ENCODE measurements around the gene KLHL2. TPM values are rescaled to one million over a fixed set of nuclear protein-coding genes. Genes with fewer than 3 reads are reported as not detected.
"Not testable (repeated sequence)": the region's sequence is repeated elsewhere in the genome, so short reads cannot be mapped to it uniquely, and the experiment has no call there.

Gene KLHL2
- total RNA-seq (2022) (37.1 and 40.0 TPM in 2 replicates), Bru-seq, nascent RNA (percentile 90 among the genes with signal in this experiment), BruChase-seq, experiment 1, labeled RNA remaining after a 6-hour chase (percentile 78 among the genes with signal in this experiment), BruChase-seq, experiment 2, labeled RNA remaining after a 2-hour chase (percentile 77 among the genes with signal in this experiment)
- long read RNA-seq, transcript KLHL2-201 (15 exons, 3,134 nt): major isoform, 43 of 80 reads
- long read RNA-seq, partial matches to known transcripts: 4 of 80 reads
- long read RNA-seq, other reads (novel, unspliced or antisense): 33 of 80 reads

GRCh38 chr4:165207431-165208220 lies at the start of gene KLHL2:
Gene KLHL2 (plus strand): TSS chr4:165207561. CDS start chr4:165207877, 316 bp downstream.
- Mint-ChIP-seq H3K36me3 (ENCODE audit: insufficient read depth, unreplicated experiment) (peaks cover 5% of the 10 kb centered on the region), H3K4me1 (ENCODE audit: insufficient read depth, unreplicated experiment) (peaks cover 61% of the 10 kb centered on the region), H3K27ac (ENCODE audit: low read depth, unreplicated experiment) (peak within 1 kb of the TSS; percentile 90), H3K4me3 (ENCODE audit: unreplicated experiment) (peak within 1 kb of the TSS; percentile 73), H3K9me3 (ENCODE audit: unreplicated experiment) (peaks cover under 1% of the 10 kb centered on the region), H3K27me3 (ENCODE audit: insufficient read depth, unreplicated experiment) (no peaks in the 10 kb centered on the region)
- intact Hi-C loops (cut with micrococcal nuclease): loop anchor here (2.0 to 5.0 kb wide), 2 partner anchors 75 to 119 kb away; partner anchors contain the start of gene MSMO1
- TF ChIP-seq, protein P1, sequence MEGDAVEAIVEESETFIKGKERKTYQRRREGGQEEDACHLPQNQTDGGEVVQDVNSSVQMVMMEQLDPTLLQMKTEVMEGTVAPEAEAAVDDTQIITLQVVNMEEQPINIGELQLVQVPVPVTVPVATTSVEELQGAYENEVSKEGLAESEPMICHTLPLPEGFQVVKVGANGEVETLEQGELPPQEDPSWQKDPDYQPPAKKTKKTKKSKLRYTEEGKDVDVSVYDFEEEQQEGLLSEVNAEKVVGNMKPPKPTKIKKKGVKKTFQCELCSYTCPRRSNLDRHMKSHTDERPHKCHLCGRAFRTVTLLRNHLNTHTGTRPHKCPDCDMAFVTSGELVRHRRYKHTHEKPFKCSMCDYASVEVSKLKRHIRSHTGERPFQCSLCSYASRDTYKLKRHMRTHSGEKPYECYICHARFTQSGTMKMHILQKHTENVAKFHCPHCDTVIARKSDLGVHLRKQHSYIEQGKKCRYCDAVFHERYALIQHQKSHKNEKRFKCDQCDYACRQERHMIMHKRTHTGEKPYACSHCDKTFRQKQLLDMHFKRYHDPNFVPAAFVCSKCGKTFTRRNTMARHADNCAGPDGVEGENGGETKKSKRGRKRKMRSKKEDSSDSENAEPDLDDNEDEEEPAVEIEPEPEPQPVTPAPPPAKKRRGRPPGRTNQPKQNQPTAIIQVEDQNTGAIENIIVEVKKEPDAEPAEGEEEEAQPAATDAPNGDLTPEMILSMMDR (IDR thresholded peaks at IDR 0.05; ENCODE audit: unreplicated experiment): no peak
- CTCF ChIA-PET: interaction anchor here (0.7 to 0.9 kb wide), 2 partner anchors 14 to 42 kb away, joined by 3 to 5 read pairs; no protein-coding TSS in a partner anchor
- DNase-seq (ENCODE audit: unreplicated experiment): peak; percentile 72
- BruUV-seq (replicated peaks): no TSS peak
- POLR2A ChIA-PET: interaction anchor here (0.9 to 9.0 kb wide), 18 partner anchors 9 to 125 kb away, joined by 3 to 146 read pairs (median 8); partner anchors contain the start of genes MSMO1 and TMEM192

DNA sequence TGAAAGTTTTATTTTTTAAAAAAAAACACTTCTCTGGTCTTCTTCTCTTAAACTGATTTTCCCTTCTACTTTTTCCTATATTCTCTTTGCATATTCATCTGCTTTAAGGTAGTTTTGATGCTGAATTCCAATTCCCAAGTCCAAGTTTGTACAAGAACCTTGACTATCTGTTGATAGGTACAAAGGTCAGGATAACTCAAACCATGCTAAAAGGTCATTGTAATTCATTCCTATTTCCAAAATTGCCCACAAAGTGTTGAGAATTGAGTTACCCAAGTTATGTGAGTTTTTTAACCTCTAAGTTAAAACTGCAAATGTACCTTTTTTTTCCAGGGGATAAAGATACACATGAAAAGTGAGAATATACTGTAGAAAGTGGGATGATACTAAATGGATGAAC lies 48.6 kb upstream of the KLHL2 start:
- CTCF ChIA-PET: interaction anchor here (0.6 kb wide), 2 partner anchors 37 to 315 kb away, joined by 3 to 4 read pairs; no protein-coding TSS in a partner anchor
- H3K27ac Mint-ChIP-seq (ENCODE audit: low read depth, unreplicated experiment): no peak overlapping the region
- no peaks in the 10 kb centered on the region for H3K27me3 Mint-ChIP-seq (ENCODE audit: insufficient read depth, unreplicated experiment)
- TF ChIP-seq, protein P1 (IDR thresholded peaks at IDR 0.05; ENCODE audit: unreplicated experiment): no peak
- H3K9me3 Mint-ChIP-seq (ENCODE audit: unreplicated experiment): peaks cover 8% of the 10 kb centered on the region
- H3K36me3 Mint-ChIP-seq (ENCODE audit: insufficient read depth, unreplicated experiment): no peaks in the 10 kb centered on the region
- DNase-seq (ENCODE audit: unreplicated experiment): no peak
- H3K4me1 Mint-ChIP-seq (ENCODE audit: insufficient read depth, unreplicated experiment): no peaks in the 10 kb centered on the region
- intact Hi-C loops (cut with micrococcal nuclease): no loop called here
- POLR2A ChIA-PET: no interaction called here
- no peak overlapping the region for H3K4me3 Mint-ChIP-seq (ENCODE audit: unreplicated experiment)
- BruUV-seq (replicated peaks): no TSS peak

DNA sequence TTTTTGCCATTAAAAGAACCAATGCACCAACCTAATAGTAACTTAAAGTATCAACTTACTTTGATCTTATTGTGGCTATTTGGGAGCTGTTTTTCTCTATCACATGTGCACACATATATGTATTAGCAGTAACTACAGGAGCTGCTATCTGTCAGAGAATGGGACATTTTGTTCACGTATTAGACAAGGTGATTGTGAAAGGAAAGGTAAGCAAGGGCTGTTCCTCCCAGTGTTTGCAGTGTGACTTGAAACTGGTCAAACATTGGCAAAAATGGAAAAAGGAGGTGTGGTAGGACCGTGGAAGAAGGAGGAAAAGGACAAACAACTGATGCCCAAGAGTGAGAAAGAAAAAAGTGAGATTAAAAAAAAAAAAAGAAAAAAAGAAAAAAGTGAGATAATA lies 43.1 kb upstream of the KLHL2 start:
- ChIA-PET CTCF (interaction anchor here (0.6 to 1.1 kb wide), 3 partner anchors 13 to 809 kb away, joined by 3 to 4 read pairs (median 3); no protein-coding TSS in a partner anchor), POLR2A (interaction anchor here (0.7 kb wide), 1 partner anchor 56 kb away, joined by 3 read pairs; no protein-coding TSS in a partner anchor)
- Mint-ChIP-seq H3K4me3 (ENCODE audit: unreplicated experiment) (no peak overlapping the region), H3K36me3 (ENCODE audit: insufficient read depth, unreplicated experiment) (no peaks in the 10 kb centered on the region), H3K27me3 (ENCODE audit: insufficient read depth, unreplicated experiment) (no peaks in the 10 kb centered on the region), H3K9me3 (ENCODE audit: unreplicated experiment) (no peaks in the 10 kb centered on the region), H3K4me1 (ENCODE audit: insufficient read depth, unreplicated experiment) (no peaks in the 10 kb centered on the region), H3K27ac (ENCODE audit: low read depth, unreplicated experiment) (no peak overlapping the region)
- BruUV-seq (replicated peaks): no TSS peak
- TF ChIP-seq, protein P1 (IDR thresholded peaks at IDR 0.05; ENCODE audit: unreplicated experiment): no peak
- no peak for DNase-seq (ENCODE audit: unreplicated experiment)
- intact Hi-C loops (cut with micrococcal nuclease): no loop called here

- H3K4me1 Mint-ChIP-seq (ENCODE audit: insufficient read depth, unreplicated experiment); H3K27me3 Mint-ChIP-seq (ENCODE audit: insufficient read depth, unreplicated experiment); DNase-seq (ENCODE audit: unreplicated experiment); BruUV-seq (replicated peaks); H3K9me3 Mint-ChIP-seq (ENCODE audit: unreplicated experiment); H3K4me3 Mint-ChIP-seq (ENCODE audit: unreplicated experiment); H3K27ac Mint-ChIP-seq (ENCODE audit: low read depth, unreplicated experiment); intact Hi-C loops (cut with micrococcal nuclease); H3K36me3 Mint-ChIP-seq (ENCODE audit: insufficient read depth, unreplicated experiment); CTCF ChIA-PET; POLR2A ChIA-PET: not testable (repeated sequence)
These were observed 40.5 kb upstream of the KLHL2 start for GRCh38 chr4:165166872-165167271.

All from MCF 10A (cell line).